Measurements from ENCODE around the gene C9. TPM values are rescaled to one million over a fixed set of nuclear protein-coding genes. Genes with fewer than 3 reads are reported as not detected.

Gene C9
- total RNA-seq, 1 donor from 2014 or later = not detected

- Mint-ChIP-seq H3K9me3 (peaks cover 8% of the 10 kb centered on the region), H3K27ac (ENCODE audit: unreplicated experiment) (no peak overlapping the region), H3K4me3 (no peak overlapping the region), H3K36me3 (ENCODE audit: low read depth) (no peaks in the 10 kb centered on the region), H3K27me3 (ENCODE audit: low read depth) (no peaks in the 10 kb centered on the region), H3K4me1 (no peaks in the 10 kb centered on the region)
- no peak for TF ChIP-seq CTCF (conservative IDR thresholded peaks at IDR 0.05)
- DNase-seq (ENCODE audit: low read depth, low spot score) = no peak
These were observed 1.6 kb downstream of the C9 start for GRCh38 chr5:39362646-39363045.

GRCh38 chr5:39361306-39361705 lies 3.0 kb downstream of the C9 start:
- no peaks in the 10 kb centered on the region for H3K4me1 Mint-ChIP-seq
- H3K9me3 Mint-ChIP-seq = peaks cover 8% of the 10 kb centered on the region
- no peak for DNase-seq (ENCODE audit: low read depth, low spot score)
- no peak for TF ChIP-seq CTCF (conservative IDR thresholded peaks at IDR 0.05)
- no peak overlapping the region for H3K27ac Mint-ChIP-seq (ENCODE audit: unreplicated experiment)
- no peak overlapping the region for H3K4me3 Mint-ChIP-seq
- no peaks in the 10 kb centered on the region for H3K27me3 Mint-ChIP-seq (ENCODE audit: low read depth)
- no peaks in the 10 kb centered on the region for H3K36me3 Mint-ChIP-seq (ENCODE audit: low read depth)

GRCh38 chr5:39360471-39361111 lies 3.7 kb downstream of the C9 start:
- no peak for TF ChIP-seq CTCF (conservative IDR thresholded peaks at IDR 0.05)
- no peak overlapping the region for H3K27ac Mint-ChIP-seq (ENCODE audit: unreplicated experiment)
- H3K4me3 Mint-ChIP-seq = no peak overlapping the region
- DNase-seq (ENCODE audit: low read depth, low spot score) = no peak
- H3K36me3 Mint-ChIP-seq (ENCODE audit: low read depth) = no peaks in the 10 kb centered on the region
- peaks cover 8% of the 10 kb centered on the region for H3K9me3 Mint-ChIP-seq
- no peaks in the 10 kb centered on the region for H3K27me3 Mint-ChIP-seq (ENCODE audit: low read depth)
- H3K4me1 Mint-ChIP-seq = no peaks in the 10 kb centered on the region

DNA sequence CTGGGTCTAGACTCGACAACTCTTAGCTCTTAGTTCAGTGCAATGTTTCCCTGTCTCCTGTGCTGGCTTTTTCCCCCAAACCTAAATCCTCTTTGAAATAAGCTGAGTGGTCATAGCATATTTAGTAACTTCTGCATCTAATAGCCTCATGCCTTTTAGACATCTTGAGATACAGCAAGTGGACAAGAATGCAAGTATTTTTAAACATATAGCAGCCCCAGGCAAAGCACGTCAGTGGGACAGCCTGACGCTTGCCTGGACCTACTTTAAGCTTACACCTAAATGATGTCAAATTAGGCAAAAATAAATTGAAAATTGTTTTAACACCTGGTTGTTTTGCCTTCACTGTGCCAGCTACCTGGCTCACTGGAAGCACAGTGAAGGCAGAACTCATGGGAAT lies 8.0 kb downstream of the C9 start:
- peaks cover 5% of the 10 kb centered on the region for H3K36me3 Mint-ChIP-seq (ENCODE audit: low read depth)
- no peak overlapping the region for H3K27ac Mint-ChIP-seq (ENCODE audit: unreplicated experiment)
- no peaks in the 10 kb centered on the region for H3K27me3 Mint-ChIP-seq (ENCODE audit: low read depth)
- no peak for TF ChIP-seq CTCF (conservative IDR thresholded peaks at IDR 0.05)
- H3K9me3 Mint-ChIP-seq = peaks cover 19% of the 10 kb centered on the region
- H3K4me1 Mint-ChIP-seq = no peaks in the 10 kb centered on the region
- no peak for DNase-seq (ENCODE audit: low read depth, low spot score)
- no peak overlapping the region for H3K4me3 Mint-ChIP-seq

- H3K27me3 Mint-ChIP-seq (ENCODE audit: low read depth) = no peaks in the 10 kb centered on the region
- no peak overlapping the region for H3K4me3 Mint-ChIP-seq
- no peaks in the 10 kb centered on the region for H3K4me1 Mint-ChIP-seq
- TF ChIP-seq CTCF (conservative IDR thresholded peaks at IDR 0.05) = no peak
- DNase-seq (ENCODE audit: low read depth, low spot score) = no peak
- H3K36me3 Mint-ChIP-seq (ENCODE audit: low read depth) = peaks cover 5% of the 10 kb centered on the region
- H3K27ac Mint-ChIP-seq (ENCODE audit: unreplicated experiment) = no peak overlapping the region
- peaks cover 20% of the 10 kb centered on the region for H3K9me3 Mint-ChIP-seq
These were observed 9.0 kb downstream of the C9 start for GRCh38 chr5:39355324-39355723.

Measured in neural crest cell (in vitro differentiated cells).